ENCODE measurements around the gene PPP2R5C. TPM values are rescaled to one million over a fixed set of nuclear protein-coding genes. Genes with fewer than 3 reads are reported as not detected.
A peak's percentile ranks its signal among the peaks of the same experiment; 100 is the strongest.

The PPP2R5C gene
- total and polyA plus RNA-seq, 2 donors (not counting 3 experiments of a cell fraction or from before 2014, with no cell fraction given), result 42.6 to 83.6 TPM

- Histone ChIP-seq H3K36me3 (ENCODE audit: control insufficient read depth in 2 of 2, extremely low read depth in 1 of 2, insufficient read depth in 2 of 2, low read length in 2 of 2) (no peaks in the 10 kb centered on the region), H3K9ac (replicated peaks; ENCODE audit: extremely low read depth, insufficient read depth, low read length) (no peak overlapping the region), H3K4me3 (replicated peaks in 1 of 3; ENCODE audit: insufficient read depth in 1 of 3, low read depth in 1 of 3, low read length in 3 of 3) (no peak overlapping the region), H3K4me2 (ENCODE audit: insufficient read depth, low read length) (peak overlapping the region; percentile 44), H3K27me3 (ENCODE audit: control insufficient read depth in 2 of 2, insufficient read depth in 2 of 2, low read length in 2 of 2) (peaks cover 26 to 28% of the 10 kb centered on the region in 2 experiments), H3K9me1 (replicated peaks; ENCODE audit: control insufficient read depth, extremely low read depth, insufficient read depth, low read length) (no peaks in the 10 kb centered on the region), H3K27ac (ENCODE audit: insufficient read depth, low read depth, low read length) (no peak overlapping the region), H4K20me1 (replicated peaks; ENCODE audit: control insufficient read depth, extremely low read depth, insufficient read depth, low read length) (no peaks in the 10 kb centered on the region), H3K79me2 (ENCODE audit: control insufficient read depth, insufficient read depth, low read length) (no peaks in the 10 kb centered on the region), H2AFZ (ENCODE audit: low read depth, low read length) (no peak overlapping the region), H3K9me3 (replicated peaks; ENCODE audit: control insufficient read depth, insufficient read depth, low read length) (no peaks in the 10 kb centered on the region), H3K4me1 (ENCODE audit: control insufficient read depth, extremely low read depth, insufficient read depth, low read length) (peaks cover 12% of the 10 kb centered on the region)
- DNase-seq (ENCODE audit: low read depth, low spot score) (peak; percentile 80), FAIRE-seq (peak; percentile 33)
- intact Hi-C loops (cut with micrococcal nuclease) (loop anchor here (2.0 to 5.0 kb wide), 3 partner anchors 15 to 225 kb away; partner anchors contain the start of gene PPP2R5C), dilution Hi-C loops (cut with MboI; ENCODE audit: extremely low pct_ligation_motif_present, low sequenced_read_pairs) (no loop called here)
- ChIA-PET POLR2A (no interaction called here), CTCF (interaction anchor here (0.7 to 1.3 kb wide), 4 partner anchors 13 to 136 kb away, joined by 3 to 6 read pairs (median 4); no protein-coding TSS in a partner anchor)
- no TSS peak for BruUV-seq (replicated peaks)
- TF ChIP-seq POLR2A (IDR thresholded peaks at IDR 0.05; ENCODE audit: low read depth, low read length) (no peak), CTCF (IDR thresholded peaks at IDR 0.05; ENCODE audit: extremely low read depth in 1 of 2, insufficient read depth in 1 of 2, low read depth in 1 of 2, low read length in 2 of 2) (no peak), POLR2AphosphoS5 (IDR thresholded peaks at IDR 0.05; ENCODE audit: insufficient read depth, low read depth, low read length) (peak; percentile 67), EZH2 (IDR thresholded peaks at IDR 0.05; ENCODE audit: borderline replicate concordance, low read depth, low read length, severe bottlenecking) (no peak), GATA2 (IDR thresholded peaks at IDR 0.05; ENCODE audit: insufficient read depth, insufficient read length, low read depth, low read length) (peak; percentile 85), MYC (IDR thresholded peaks at IDR 0.05; ENCODE audit: low read depth, low read length) (no peak), FOS (IDR thresholded peaks at IDR 0.05; ENCODE audit: borderline replicate concordance, insufficient read depth, low read length) (peak; percentile 66), JUN (IDR thresholded peaks at IDR 0.05; ENCODE audit: borderline replicate concordance, insufficient read depth, insufficient read length, low read depth) (peak; percentile 45), MAX (IDR thresholded peaks at IDR 0.05; ENCODE audit: insufficient read depth, insufficient read length) (no peak)
Observed at GRCh38 chr14:101721951-101722661, 39.4 kb upstream of the PPP2R5C start.
